GM21381 (cell line): Measurements from ENCODE around the gene ETV3L.

Source experiments
- ATAC-seq: cut with Tn5 transposase; IDR thresholded peaks from one replicate; pipeline ENCODE4 v1.9.1; 2021; ENCODE audit warnings: mild to moderate bottlenecking, moderate library complexity; ENCODE audit not compliant: unreplicated experiment

ETV3L gene

DNA sequence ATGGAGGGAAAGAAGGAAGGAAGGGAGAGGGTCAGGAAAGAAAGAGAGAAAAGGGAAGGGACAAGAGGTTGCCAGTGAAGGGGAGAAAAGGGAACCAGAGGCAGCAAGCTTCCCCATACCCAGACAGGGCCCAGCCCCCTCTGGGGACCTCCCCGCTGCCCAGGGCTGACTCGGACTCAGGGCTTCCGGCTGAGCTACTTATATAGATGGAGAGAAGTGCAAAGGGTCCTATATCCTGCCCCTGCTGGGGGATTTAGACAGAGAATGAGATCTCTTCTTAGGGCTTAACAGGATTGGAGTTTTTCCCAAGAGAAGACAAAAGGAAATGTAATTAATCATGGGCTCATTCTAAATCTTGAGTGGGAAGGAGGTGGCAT lies at the start of gene ETV3L:
Gene ETV3L, minus strand, starts transcription at position 176 of the 377 bp plus-strand sequence. CDS start 285 bp downstream, outside the sequence.
- no peak for ATAC-seq

DNA sequence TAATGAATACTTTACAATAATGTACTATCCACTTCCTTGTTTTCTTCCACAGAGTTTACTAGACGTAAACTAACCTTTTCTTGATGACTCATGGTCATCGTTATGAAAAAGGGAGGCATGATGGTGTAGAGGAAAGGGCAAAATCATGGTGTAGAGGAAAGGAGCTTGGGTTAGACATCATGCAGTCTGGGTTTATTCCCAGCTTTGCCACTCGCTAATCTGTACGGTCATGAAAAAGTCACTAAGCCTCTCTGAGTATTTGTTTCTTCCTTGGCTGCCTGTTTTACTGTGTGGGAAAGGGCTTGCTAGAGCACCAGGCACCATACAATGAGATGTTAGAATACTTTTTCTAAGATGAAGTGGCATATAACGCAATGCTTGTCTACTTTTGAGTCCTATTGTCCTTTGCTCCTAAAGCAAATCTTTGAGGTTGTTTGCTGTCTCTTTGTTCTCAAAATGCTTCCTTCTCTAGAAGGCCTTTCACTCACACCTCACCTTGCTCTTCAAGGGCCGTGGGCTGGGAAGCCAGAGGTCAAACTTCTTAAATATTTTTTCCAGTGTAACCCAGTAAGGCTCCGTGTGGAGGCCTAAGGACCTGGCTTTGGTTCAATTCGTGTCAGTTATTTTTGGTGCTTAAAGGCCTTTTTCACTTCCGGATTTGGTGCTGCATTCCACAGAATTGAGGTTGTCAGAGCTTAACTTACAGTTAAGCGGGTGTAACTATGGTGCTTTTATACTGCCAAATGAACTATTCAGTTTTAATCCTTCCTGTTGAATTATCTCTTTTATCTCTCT lies 48.5 kb upstream of the ETV3L start:
- ATAC-seq: no peak

DNA sequence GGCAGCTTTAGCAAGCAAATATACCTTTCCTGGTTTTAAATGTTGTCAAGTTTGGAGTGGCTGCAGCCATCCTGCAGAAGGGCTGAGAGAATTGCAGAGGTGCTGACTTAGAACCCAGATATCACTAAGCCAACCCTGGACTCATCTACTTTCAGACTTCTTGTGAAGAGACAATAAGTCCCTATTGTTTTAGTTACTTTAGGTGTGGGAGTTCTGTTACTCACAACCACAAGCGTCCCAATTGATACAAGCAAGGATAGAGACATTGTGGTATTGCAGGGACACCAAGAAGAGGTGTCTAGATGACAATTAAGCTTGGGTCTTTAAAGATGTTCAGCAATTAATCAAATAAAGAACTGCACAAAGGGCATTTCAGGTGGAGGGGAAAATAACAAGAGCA lies 47.4 kb upstream of the ETV3L start:
- ATAC-seq: no peak

DNA sequence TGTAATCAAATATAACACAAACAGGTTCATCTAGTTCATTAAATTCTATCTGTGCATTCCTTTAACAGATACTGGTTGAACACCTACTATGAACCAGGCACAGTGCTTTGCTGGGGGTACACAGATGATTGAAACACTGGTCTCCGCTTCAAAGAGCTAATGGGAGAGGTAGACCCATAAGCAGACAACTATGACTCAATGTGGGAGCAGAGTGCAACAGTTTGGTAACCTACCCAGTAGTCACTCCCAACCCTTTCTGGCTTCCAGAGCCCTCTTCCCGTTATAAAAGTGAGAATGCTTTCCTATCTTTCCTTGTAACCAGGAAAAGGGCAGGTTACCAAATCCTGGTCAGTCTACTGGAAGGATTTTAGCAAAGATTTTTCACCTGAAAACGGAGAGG lies 46.6 kb upstream of the ETV3L start:
- no peak for ATAC-seq

DNA sequence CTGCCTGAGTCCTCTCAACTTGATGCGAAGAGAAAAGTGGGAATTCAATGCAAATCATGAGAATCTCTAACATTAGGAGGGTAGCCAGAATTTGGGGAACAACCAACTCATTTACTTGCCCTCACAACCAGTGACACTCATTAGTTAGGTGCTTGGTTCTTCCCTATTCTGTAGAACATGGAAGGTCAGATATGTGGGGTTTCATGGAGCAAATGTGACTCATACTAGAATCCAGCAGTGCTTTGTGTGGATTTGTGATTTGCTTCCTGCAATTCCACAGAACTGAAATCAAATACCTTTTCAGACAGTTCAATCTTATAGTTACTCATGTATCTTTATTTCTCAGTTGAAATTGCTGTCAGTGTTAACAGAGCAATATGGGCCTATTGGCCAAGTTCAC lies 45.5 kb upstream of the ETV3L start:
- no peak for ATAC-seq

DNA sequence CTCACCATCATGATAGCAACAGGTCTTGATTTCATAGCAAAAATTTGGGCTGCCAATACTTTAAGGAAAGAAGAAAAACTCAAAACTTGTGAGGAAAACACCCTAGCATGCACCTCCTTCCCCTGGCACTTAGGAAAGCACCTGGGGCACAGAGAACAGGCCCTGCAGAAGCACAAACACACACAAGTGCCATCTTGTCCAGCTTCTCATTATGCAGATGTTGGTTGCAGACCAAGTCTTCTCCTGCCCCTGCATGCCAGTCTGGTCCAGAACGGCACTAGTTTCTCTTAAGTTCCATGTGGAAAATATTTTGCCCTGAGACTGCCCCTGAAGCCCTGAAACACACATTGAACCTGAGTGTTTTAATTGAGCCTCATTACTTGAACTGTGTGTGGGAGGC lies 44.9 kb upstream of the ETV3L start:
- ATAC-seq: no peak

DNA sequence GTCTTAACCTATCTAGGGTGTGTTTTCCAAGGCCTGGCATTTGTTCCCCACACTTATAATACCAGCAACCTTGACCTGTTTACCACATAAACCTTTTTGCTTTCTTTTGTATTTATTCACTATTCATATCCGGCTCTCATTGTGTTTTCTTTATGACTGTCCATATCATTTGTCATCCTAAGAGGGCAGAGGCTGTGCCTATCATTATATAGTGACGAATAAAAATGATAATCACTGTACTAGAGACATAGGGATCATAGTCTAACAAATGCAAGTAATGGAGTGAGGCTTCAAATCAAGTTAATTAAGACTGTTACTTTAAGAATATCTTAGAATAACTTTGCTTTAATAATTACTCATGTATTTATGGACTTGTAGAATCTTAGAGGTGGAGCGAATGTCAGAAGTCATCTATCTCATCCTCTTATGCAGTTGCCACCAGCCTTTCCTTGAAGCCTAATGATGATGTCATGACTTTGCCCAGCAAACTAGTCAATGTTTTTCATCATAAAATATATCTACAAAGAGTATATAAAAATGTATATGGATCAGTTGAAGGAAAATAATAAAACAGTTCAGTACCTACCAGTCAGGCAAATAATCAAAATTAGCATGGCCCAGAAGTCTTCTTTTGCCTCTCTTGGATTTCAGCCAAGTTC lies 43.3 kb upstream of the ETV3L start:
- no peak for ATAC-seq

DNA sequence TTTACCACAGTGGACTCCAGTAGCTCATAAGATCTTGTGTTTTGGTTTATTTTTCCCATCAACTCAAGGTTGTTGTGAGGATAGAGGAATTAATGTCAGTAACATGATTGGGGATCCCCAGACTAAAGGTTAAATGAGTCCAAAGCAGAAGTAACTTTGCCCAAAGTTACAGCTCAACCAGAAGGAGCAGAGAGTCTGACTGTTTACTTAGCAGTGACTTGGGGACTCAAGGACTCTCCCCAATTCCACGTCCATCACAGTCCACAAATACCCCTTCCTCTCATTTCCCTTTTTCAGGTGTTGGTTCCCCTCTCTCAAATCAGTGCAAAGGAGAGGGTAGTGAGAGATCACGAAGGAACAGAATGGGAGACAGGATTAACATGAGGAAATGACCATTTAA lies 42.6 kb upstream of the ETV3L start:
- no peak for ATAC-seq

DNA sequence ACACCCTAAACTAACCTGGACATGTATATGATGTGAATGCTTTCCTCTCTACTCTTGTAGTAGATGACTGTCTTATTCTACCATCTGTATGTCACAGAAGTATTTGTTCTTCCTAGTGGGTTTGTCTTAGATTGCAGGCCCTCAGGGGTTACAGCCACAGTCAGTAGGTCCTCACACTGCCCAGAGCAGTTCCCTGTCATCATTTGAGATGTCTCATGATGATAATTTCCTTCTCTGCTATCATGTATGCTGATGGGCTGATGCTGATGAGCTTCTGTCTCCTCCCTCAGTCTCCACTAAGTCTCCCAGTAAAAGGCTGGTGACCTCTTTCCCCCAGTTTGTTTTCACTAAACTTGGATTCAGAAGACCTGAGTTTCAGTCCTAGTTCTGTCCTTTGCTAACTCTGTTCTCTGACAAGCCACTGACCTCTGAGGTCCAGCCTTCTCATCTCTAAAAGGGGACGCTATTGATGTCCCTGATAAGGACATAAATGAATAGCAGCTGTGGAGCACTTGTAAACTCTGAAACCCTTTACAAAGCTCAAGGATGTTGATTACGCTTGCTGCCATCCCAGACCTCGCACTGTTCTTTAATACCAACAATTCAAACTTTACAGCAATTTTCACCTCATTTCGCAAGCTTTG lies 41.7 kb upstream of the ETV3L start:
- no peak for ATAC-seq

DNA sequence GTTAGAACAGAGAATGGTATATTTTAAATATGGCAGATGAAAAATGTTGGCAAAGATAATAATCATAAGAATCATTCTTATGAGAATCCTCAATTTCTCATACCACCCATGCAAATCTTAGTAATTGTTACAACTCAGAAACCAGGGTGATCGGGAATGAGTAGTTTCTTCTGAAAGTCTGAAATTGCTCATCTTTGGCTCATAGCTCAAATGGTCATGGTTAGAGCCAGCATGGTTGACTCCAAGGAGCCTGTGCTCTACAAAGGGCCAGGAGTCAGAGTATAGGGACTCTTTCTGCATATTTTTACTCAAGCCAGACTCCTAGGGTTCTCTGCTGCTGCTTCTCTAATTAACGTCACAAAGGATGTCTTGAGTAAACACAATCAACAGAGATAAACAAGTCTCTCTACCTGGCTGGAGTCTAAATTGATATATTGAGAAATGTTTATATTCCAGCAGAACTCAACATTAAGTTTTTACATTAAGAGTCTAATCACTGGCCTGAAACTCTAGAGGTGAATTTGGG lies 40.5 kb upstream of the ETV3L start:
- no peak for ATAC-seq

DNA sequence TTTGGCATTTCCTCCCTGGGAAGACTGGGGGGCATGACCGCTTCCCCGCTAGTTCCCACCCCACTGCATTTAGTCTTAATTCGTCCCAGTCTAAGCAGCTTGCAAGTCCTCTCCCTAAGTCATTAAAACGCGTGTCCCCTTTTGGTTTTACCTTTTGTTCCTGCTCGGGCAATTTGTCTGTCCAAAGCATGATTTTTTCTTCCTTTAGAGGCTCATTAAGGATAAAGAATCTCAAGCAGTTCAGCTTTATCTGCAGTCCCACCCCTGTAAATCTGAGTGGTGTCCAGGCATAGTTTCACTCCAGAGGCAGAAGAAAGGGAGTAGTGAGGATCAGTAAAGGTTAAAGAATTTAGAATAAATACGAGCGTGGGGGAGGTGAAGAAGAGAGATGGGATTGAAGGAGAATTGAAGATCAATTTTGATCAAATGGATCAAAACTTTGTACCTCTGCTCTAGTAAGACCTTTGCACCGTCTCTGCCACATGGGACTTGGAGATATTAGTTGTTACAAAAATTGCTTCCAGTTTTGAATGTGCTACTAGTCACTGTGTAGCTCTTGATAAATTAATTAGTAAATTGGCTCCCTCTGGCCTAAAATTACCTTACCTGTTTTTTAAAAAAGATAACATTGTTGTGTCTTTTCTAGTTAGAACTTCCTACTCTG lies 39.6 kb upstream of the ETV3L start:
- ATAC-seq: no peak

DNA sequence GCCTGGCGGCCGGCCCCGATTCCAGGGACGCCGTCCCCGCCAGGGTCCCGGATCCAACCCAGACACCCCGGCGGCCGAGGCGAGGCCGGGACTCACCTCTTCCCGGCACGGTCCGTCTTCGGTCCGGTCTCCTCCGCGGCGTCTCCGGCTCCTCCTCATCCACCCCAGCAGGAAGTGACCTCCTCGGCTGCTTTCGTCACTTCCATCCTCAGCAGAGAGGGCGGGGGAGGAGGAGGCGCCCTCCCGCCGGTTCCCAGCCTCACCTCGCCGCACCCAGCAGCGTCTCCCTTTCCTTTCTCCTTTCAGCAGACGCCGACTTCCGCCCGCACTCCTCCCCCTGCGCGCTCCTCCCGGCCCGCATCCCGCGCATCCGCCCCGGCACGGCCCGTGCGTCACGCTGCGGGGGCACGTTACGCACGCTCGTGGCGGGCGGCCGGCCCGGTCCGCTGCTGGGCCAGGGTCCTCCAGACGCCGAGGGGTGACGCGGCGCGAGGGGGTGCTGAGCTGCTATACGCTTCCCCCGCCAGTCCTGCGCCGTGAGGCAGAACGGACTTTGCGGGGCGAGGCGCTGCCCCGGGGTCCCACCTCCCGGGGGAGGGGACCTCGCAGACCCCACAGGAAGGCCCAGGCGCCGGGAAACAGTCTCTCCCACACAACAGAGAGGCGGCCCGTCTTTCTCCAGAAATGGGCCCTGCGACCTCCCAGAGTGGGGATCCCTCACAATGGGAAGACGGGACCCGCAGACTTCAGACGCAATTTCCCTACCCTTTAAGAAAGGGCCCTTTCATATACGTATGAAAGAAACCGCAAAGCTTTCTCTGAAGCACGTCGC lies 38.8 kb upstream of the ETV3L start, which contains the start of gene ETV3:
Gene ETV3, minus strand, starts transcription at position 176 of the 832 bp plus-strand sequence. CDS start 2,043 bp downstream, outside the sequence.
- peak; percentile 93 for ATAC-seq

DNA sequence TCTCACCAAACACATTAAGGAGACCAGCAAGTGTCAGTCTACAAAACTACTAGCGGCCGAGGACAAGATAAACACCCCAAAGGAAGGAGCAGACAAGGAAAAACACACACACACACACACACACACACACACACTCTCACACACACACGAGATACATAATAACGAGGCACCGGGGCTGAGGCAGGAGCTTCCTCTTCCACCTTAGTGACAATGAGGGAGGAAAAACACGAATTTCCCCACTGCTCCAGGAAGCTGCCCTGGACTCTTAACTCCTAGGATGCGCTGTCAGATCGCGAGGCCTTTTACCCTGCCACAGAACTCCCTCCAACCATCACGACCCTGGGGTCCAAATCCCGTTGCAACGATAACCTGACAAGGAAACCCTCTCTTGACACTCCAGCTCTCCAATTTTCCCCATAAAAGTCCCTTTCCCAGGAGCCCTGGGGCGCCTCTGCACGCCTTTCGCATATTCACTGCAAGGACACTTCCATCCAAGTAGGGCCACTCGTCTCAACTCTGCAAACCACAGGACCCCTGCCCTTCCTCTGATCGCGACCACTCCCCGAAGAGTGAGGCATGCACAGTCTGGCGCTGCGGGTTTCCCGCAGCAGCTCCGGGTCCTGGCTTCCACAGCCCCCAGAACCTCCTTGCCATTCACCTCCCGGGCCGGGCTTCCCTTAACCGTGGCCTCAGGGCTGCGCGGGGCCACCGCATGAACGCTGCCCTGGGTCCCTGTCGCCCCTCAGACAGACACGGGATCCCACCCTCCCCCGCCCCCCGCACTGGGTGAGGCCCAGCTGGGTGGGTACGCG lies 38.0 kb upstream of the ETV3L start:
- no peak for ATAC-seq

DNA sequence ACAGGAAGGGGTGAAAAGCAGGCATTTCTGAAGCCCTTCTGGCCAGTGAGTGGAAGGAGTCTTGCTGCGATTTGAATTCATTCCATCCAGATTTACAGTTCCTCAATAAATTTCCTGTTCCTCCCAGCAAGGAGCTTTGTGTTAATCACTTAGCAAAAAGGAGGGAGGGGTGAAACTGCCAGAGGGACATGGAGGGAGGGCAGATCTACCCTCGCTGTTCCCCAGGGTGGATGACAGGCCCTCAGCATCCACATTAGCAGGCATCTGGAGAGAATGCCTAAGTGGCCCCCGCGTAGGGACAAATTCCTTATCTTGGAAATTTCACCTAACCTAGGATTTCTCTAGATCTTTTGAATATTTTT lies 37.4 kb upstream of the ETV3L start:
- no peak for ATAC-seq

DNA sequence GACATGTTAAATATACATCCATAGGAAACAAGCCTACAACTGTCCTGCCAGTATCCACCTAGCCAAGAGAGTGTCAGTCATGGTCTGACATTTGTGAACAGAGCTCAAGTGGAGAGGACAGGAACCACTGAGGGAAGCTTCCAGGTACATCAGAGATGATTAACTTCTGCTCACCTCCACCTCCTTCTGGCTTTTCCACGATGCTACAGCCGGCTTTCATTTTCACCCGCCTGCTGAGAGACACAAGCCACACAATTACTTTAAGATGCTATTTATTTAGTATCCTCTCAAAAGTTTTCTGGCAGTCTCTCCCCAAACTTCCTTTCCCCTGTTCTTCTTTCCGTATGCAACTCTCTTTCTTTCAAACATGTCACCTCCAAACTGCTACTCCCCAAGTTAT lies 36.5 kb upstream of the ETV3L start:
- ATAC-seq: no peak

DNA sequence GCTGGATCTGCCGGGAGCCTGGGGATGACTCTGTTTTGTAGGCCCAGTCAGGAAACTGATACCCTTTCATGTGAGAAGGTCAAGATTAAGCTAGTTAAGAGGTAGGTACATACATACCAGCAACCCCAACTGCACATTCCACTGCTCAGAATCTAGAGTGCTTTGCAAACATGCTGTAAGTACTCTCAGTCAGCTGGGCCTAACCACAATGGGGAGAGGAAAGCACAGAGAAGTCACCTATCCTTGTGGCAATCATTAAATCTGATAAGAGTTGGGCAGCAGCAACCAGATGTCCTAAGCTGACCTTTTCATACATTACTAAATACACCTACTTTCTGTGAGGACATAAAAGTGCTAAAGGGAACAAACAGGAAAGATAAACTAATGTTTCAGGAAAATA lies 36.0 kb upstream of the ETV3L start:
- ATAC-seq: no peak

DNA sequence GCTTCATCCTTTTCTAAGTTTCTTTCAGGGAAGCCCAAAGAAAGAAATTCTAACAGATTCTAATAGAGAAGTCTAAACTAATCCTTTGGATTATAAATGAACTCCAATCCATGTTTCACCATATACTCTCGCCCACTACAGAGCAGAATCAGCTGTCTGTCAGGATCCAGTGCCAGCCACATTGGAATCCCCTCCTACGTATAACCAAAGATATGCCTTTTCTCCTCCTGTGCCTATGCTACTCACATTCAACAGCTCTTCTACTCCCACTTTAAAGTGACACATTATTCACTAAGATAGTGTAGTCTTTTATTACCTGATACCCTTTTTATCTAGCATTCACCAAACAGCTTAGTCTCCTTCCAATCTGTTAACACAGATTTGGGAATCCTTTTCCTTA lies 35.5 kb upstream of the ETV3L start:
- no peak for ATAC-seq

DNA sequence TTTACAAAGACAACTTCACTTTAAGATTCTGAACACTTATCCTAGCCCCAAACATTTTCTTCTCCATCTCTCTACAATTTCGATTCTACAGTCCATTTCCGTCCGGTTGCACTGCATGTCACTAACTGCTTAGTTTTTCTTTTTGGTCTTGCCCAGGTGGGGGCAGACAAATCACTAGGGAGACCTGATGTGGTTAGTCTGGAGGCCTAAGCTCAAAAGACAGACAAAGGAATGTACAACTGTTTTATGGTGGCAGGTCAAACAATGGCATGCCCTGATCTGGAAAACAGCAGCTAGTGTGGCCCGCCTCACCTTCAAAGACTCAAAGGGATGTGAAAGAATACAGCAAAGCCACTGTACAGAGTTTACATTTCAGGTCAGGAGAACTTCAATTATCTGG lies 34.8 kb upstream of the ETV3L start:
- no peak for ATAC-seq

DNA sequence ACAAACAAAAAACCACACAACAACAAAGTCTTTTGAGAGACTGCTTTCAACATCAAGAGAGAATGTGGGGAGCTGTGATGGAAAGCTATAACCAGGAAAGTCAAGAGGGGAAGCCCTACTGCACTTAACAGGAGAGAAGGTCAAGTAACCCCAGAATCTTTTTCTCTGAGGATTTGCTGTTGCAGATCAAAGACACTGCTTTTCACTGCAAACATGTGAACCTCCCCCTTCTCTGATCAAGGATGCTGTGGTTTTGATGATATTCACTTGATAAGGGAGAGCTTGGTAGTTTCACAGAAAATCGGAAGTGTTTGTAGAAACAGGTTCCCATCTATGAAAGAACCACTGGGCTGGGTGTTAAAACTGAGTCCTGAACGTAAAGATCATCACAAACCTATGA lies 33.8 kb upstream of the ETV3L start:
- ATAC-seq: no peak
